Progenitor cell of endocrine pancreas (in vitro differentiated cells): ENCODE data around the gene KCNJ9. TPM values are rescaled to one million over a fixed set of nuclear protein-coding genes. Genes with fewer than 3 reads are reported as not detected.

ENCODE experiments used
- DNase-seq: peaks from one replicate; pipeline ENCODE4 v3.0.0; 2021; ENCODE audit warnings: low spot score; ENCODE audit not compliant: unreplicated experiment
- H3K27ac Mint-ChIP-seq: 2 replicates; pipeline ENCODE4 v1.8.0; 2021; ENCODE audit warnings: mild to moderate bottlenecking, moderate library complexity, mixed read lengths
- H3K27me3 Mint-ChIP-seq: 2 replicates; pipeline ENCODE4 v1.8.0; 2021; ENCODE audit warnings: mixed read lengths
- H3K36me3 Mint-ChIP-seq: 2 replicates; pipeline ENCODE4 v1.8.0; 2022; ENCODE audit warnings: mixed read lengths; ENCODE audit not compliant: insufficient read depth
- H3K4me1 Mint-ChIP-seq: 2 replicates; pipeline ENCODE4 v1.8.0; 2021; ENCODE audit warnings: low read depth, mixed read lengths
- H3K4me3 Mint-ChIP-seq: 2 replicates; pipeline ENCODE4 v1.8.0; 2021; ENCODE audit warnings: low read depth, mild to moderate bottlenecking, moderate library complexity, mixed read lengths
- H3K9me3 Mint-ChIP-seq: 2 replicates; pipeline ENCODE4 v1.8.0; 2021; ENCODE audit warnings: low read depth, mixed read lengths
- total RNA-seq: library from RNA; stranded (reverse); gene quantifications from 2 replicates; pipeline ENCODE4 v1.2.1, GENCODE V29; 2021
- TF ChIP-seq, protein P1 (sequence below): fragments of 200-600 bp; sonication (generic); IDR thresholded peaks from one replicate; pipeline ENCODE4 v1.5.0; 2021; ENCODE audit warnings: antibody characterized with exemption, mild to moderate bottlenecking; ENCODE audit not compliant: unreplicated experiment

KCNJ9 gene
- total RNA-seq, 1 donor from 2014 or later = not detected

GRCh38 chr1:160061369-160062229, 19.7 kb upstream of the KCNJ9 start:
- TF ChIP-seq, protein P1, sequence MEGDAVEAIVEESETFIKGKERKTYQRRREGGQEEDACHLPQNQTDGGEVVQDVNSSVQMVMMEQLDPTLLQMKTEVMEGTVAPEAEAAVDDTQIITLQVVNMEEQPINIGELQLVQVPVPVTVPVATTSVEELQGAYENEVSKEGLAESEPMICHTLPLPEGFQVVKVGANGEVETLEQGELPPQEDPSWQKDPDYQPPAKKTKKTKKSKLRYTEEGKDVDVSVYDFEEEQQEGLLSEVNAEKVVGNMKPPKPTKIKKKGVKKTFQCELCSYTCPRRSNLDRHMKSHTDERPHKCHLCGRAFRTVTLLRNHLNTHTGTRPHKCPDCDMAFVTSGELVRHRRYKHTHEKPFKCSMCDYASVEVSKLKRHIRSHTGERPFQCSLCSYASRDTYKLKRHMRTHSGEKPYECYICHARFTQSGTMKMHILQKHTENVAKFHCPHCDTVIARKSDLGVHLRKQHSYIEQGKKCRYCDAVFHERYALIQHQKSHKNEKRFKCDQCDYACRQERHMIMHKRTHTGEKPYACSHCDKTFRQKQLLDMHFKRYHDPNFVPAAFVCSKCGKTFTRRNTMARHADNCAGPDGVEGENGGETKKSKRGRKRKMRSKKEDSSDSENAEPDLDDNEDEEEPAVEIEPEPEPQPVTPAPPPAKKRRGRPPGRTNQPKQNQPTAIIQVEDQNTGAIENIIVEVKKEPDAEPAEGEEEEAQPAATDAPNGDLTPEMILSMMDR = no peak
- peaks cover 48% of the 10 kb centered on the region for H3K27me3 Mint-ChIP-seq
- no peak for DNase-seq
- H3K36me3 Mint-ChIP-seq = no peaks in the 10 kb centered on the region
- no peak overlapping the region for H3K4me3 Mint-ChIP-seq
- no peaks in the 10 kb centered on the region for H3K9me3 Mint-ChIP-seq
- H3K4me1 Mint-ChIP-seq = peaks cover 4% of the 10 kb centered on the region
- H3K27ac Mint-ChIP-seq = peak overlapping the region; percentile 25

- Mint-ChIP-seq H3K27ac (no peak overlapping the region), H3K4me3 (no peak overlapping the region), H3K4me1 (peaks cover 7% of the 10 kb centered on the region), H3K9me3 (no peaks in the 10 kb centered on the region), H3K36me3 (no peaks in the 10 kb centered on the region), H3K27me3 (peaks cover 52% of the 10 kb centered on the region)
- no peak for DNase-seq
- TF ChIP-seq, protein P1 = no peak
These were observed 19.2 kb upstream of the KCNJ9 start for GRCh38 chr1:160062230-160062532.

- TF ChIP-seq, protein P1 = no peak
- peaks cover 53% of the 10 kb centered on the region for H3K27me3 Mint-ChIP-seq
- H3K27ac Mint-ChIP-seq = no peak overlapping the region
- no peaks in the 10 kb centered on the region for H3K9me3 Mint-ChIP-seq
- DNase-seq = no peak
- H3K4me3 Mint-ChIP-seq = no peak overlapping the region
- peaks cover 11% of the 10 kb centered on the region for H3K4me1 Mint-ChIP-seq
- H3K36me3 Mint-ChIP-seq = no peaks in the 10 kb centered on the region
These were observed 18.2 kb upstream of the KCNJ9 start for GRCh38 chr1:160063176-160063575.

- peaks cover 11% of the 10 kb centered on the region for H3K4me1 Mint-ChIP-seq
- no peak overlapping the region for H3K4me3 Mint-ChIP-seq
- TF ChIP-seq, protein P1 = no peak
- H3K27ac Mint-ChIP-seq = no peak overlapping the region
- H3K27me3 Mint-ChIP-seq = peaks cover 53% of the 10 kb centered on the region
- H3K9me3 Mint-ChIP-seq = no peaks in the 10 kb centered on the region
- no peak for DNase-seq
- no peaks in the 10 kb centered on the region for H3K36me3 Mint-ChIP-seq
These were observed 17.2 kb upstream of the KCNJ9 start for GRCh38 chr1:160064164-160064563.

DNA sequence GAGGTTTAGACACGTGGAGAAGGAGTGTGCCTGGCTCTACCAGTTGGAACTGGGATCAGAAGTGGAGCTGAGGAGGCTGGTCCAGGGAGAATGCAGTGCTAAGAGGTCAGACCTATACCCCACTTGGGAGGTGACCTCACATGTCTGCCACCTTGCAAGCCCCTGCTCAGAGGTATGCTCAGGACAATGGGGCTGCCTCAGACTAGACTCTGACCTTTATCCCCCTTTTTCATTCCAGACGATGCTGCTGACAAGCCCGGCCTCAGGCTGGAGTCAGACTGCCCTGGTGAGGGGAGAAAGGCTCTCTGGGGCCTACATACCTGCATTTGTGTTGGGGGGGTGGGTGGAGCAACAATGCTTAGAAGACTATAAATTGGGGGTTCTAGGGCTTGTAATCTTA, 16.6 kb upstream of the KCNJ9 start:
- H3K4me3 Mint-ChIP-seq = no peak overlapping the region
- peaks cover 11% of the 10 kb centered on the region for H3K4me1 Mint-ChIP-seq
- H3K36me3 Mint-ChIP-seq = no peaks in the 10 kb centered on the region
- no peaks in the 10 kb centered on the region for H3K9me3 Mint-ChIP-seq
- no peak overlapping the region for H3K27ac Mint-ChIP-seq
- DNase-seq = no peak
- H3K27me3 Mint-ChIP-seq = peaks cover 55% of the 10 kb centered on the region
- TF ChIP-seq, protein P1 = no peak
